ENCODE measurements around the gene PPFIA2. TPM values are rescaled to one million over a fixed set of nuclear protein-coding genes. Genes with fewer than 3 reads are reported as not detected.

The PPFIA2 gene
- total RNA-seq, 1 experiment from 2014 or later, result not detected

- no peak overlapping the region for H3K27ac ChIP-seq (ENCODE audit: low read length)
- BruUV-seq (replicated peaks), result no TSS peak
- H3K4me3 ChIP-seq (ENCODE audit: low read length), result no peak overlapping the region
- H3K79me2 ChIP-seq (ENCODE audit: low read length), result no peaks in the 10 kb centered on the region
- H3K9me3 ChIP-seq (ENCODE audit: low read length), result no peaks in the 10 kb centered on the region
- no peaks in the 10 kb centered on the region for H3K27me3 ChIP-seq (ENCODE audit: low read length)
- ChIA-PET POLR2A (ENCODE audit: unreplicated experiment) (no interaction called here), CTCF (no interaction called here)
- no peak for DNase-seq
- no peaks in the 10 kb centered on the region for H3K36me3 ChIP-seq (ENCODE audit: low read depth, low read length)
- no peak for TF ChIP-seq EZH2 (IDR thresholded peaks at IDR 0.05; ENCODE audit: low read length, unreplicated experiment)
- TF ChIP-seq CTCF (conservative IDR thresholded peaks at IDR 0.05; ENCODE audit: low read depth, low read length), result no peak
- TF ChIP-seq EZH2phosphoT487 (IDR thresholded peaks at IDR 0.05; ENCODE audit: borderline replicate concordance, low read length), result no peak
- H3K9me2 ChIP-seq (replicated peaks; ENCODE audit: low read length), result no peaks in the 10 kb centered on the region
- no peak overlapping the region for H2AFZ ChIP-seq (ENCODE audit: low read length)
- no peak overlapping the region for H3K4me2 ChIP-seq (ENCODE audit: low read length)
- no peaks in the 10 kb centered on the region for H3K4me1 ChIP-seq (ENCODE audit: insufficient read depth, low read length)
- no peak for ATAC-seq
- H3F3A ChIP-seq (ENCODE audit: low read length, unreplicated experiment), result no peaks in the 10 kb centered on the region
- H3K9ac ChIP-seq (ENCODE audit: low read length), result no peak overlapping the region
- no peaks in the 10 kb centered on the region for H4K20me1 ChIP-seq (ENCODE audit: low read length)
- intact Hi-C loops (cut with micrococcal nuclease), result no loop called here
Observed at GRCh38 chr12:81588235-81589008, 170.7 kb downstream of the PPFIA2 start.

DNA sequence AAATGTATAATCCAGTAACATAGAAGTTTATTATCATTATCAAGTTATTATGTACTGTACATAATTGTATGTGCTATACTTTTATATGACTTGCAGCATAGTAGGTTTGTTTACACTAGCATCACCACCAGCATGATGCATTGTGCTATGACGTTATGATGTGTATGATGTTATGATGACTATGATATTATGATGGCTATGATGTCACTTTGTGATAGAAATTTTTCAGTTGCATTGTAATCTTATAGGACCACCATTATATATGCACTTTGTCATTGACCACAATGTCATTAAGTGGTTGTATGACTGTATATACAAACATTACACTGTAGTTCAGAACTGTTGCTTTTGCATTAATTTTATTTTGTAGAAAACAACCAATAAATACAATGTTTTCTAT lies 173.4 kb downstream of the PPFIA2 start:
- Histone ChIP-seq H3F3A (ENCODE audit: low read length, unreplicated experiment) (no peaks in the 10 kb centered on the region), H3K4me2 (ENCODE audit: low read length) (no peak overlapping the region), H2AFZ (ENCODE audit: low read length) (no peak overlapping the region), H3K9me2 (replicated peaks; ENCODE audit: low read length) (no peaks in the 10 kb centered on the region), H3K27me3 (ENCODE audit: low read length) (no peaks in the 10 kb centered on the region), H4K20me1 (ENCODE audit: low read length) (no peaks in the 10 kb centered on the region), H3K4me3 (ENCODE audit: low read length) (no peak overlapping the region), H3K4me1 (ENCODE audit: insufficient read depth, low read length) (no peaks in the 10 kb centered on the region), H3K9me3 (ENCODE audit: low read length) (no peaks in the 10 kb centered on the region), H3K27ac (ENCODE audit: low read length) (no peak overlapping the region), H3K79me2 (ENCODE audit: low read length) (no peaks in the 10 kb centered on the region), H3K9ac (ENCODE audit: low read length) (no peak overlapping the region), H3K36me3 (ENCODE audit: low read depth, low read length) (no peaks in the 10 kb centered on the region)
- no TSS peak for BruUV-seq (replicated peaks)
- POLR2A ChIA-PET (ENCODE audit: unreplicated experiment), result no interaction called here
- CTCF ChIA-PET, result no interaction called here
- TF ChIP-seq EZH2 (IDR thresholded peaks at IDR 0.05; ENCODE audit: low read length, unreplicated experiment) (no peak), CTCF (conservative IDR thresholded peaks at IDR 0.05; ENCODE audit: low read depth, low read length) (no peak), EZH2phosphoT487 (IDR thresholded peaks at IDR 0.05; ENCODE audit: borderline replicate concordance, low read length) (no peak)
- ATAC-seq (no peak), DNase-seq (no peak)
- intact Hi-C loops (cut with micrococcal nuclease), result no loop called here

DNA sequence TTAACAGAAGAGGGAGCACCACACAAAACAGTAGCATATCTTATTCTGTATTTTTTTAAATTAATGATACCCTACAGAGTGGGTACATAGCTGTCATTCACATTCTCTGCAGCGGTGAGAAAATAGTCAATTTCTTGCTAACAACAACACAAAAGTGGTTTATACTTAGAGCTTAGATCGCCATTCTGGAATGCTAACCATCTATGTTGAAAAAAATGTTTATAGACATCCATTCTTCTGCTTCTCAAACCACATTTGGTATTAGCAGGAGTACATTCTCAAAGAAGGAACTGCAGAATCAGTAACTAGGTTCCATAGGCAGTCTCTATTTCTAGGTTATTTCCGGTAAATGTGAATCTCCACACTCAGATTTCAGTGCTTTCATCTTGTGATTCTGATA lies 185.9 kb downstream of the PPFIA2 start:
- ChIA-PET CTCF (no interaction called here), POLR2A (ENCODE audit: unreplicated experiment) (no interaction called here)
- no peak for ATAC-seq

More for the DNA sequence above, 185.9 kb downstream of the PPFIA2 start:
- Histone ChIP-seq H3K79me2 (ENCODE audit: low read length) (no peaks in the 10 kb centered on the region), H3K4me1 (ENCODE audit: insufficient read depth, low read length) (no peaks in the 10 kb centered on the region), H4K20me1 (ENCODE audit: low read length) (no peaks in the 10 kb centered on the region), H3K9ac (ENCODE audit: low read length) (no peak overlapping the region), H3F3A (ENCODE audit: low read length, unreplicated experiment) (no peaks in the 10 kb centered on the region), H3K4me2 (ENCODE audit: low read length) (no peak overlapping the region), H3K9me3 (ENCODE audit: low read length) (no peaks in the 10 kb centered on the region), H3K4me3 (ENCODE audit: low read length) (no peak overlapping the region), H2AFZ (ENCODE audit: low read length) (no peak overlapping the region), H3K27me3 (ENCODE audit: low read length) (no peaks in the 10 kb centered on the region), H3K9me2 (replicated peaks; ENCODE audit: low read length) (no peaks in the 10 kb centered on the region), H3K36me3 (ENCODE audit: low read depth, low read length) (no peaks in the 10 kb centered on the region), H3K27ac (ENCODE audit: low read length) (no peak overlapping the region)
- TF ChIP-seq CTCF (conservative IDR thresholded peaks at IDR 0.05; ENCODE audit: low read depth, low read length) (no peak), EZH2phosphoT487 (IDR thresholded peaks at IDR 0.05; ENCODE audit: borderline replicate concordance, low read length) (no peak), EZH2 (IDR thresholded peaks at IDR 0.05; ENCODE audit: low read length, unreplicated experiment) (no peak)
- DNase-seq, result no peak
- intact Hi-C loops (cut with micrococcal nuclease), result no loop called here
- no TSS peak for BruUV-seq (replicated peaks)

All from PC-3 (cell line).